Hematopoietic multipotent progenitor cell treated with erythropoietin and hydrocortisone succinate and interleukin-3 and kit ligand, for 6 days (in vitro differentiated cells): ENCODE results near the gene MLLT10.

Source experiments
- DNase-seq: peaks from one replicate; pipeline ENCODE4 v3.0.0-alpha.2; 2015

Gene MLLT10

GRCh38 chr10:21501731-21502347 is 32.2 kb upstream of the MLLT10 start:
- DNase-seq, result no peak

DNA sequence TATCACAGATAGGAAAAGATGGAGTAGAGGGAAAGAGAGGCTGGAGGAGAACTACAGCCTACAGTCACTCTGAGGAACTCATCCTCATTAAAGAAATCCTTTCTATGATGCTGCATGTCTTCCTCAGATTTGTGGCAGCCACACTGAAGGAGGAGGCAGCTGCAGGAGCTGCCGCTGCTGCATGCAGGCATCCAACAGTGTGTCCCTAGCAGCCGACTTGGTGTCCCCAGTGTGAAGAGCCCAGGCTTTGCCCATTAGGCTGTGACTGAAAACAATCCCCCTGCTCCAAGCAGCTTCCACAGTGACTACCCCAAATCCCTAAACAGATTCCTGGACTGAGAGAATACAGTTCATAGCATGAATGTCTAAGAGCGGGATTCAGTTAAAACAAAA is 31.7 kb upstream of the MLLT10 start:
- DNase-seq, result no peak

DNA sequence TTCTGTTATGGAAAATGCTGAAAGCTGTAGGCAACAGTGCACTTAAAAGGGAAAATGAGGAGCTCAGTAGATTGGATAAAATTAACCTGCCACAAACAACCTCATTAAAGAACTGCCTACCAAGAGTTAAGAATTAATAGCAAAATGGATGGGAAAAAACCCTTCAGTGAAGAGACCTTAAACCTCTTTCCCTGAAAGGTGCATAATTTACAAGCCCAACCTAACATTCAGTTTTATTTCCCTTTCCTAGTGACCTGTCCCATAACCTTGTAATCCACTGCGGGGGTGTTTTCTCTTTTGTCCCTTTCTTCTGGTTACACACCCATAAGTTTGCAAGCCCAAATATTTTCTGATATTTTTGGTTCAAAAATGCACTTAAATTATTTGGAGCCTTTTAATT is 30.5 kb upstream of the MLLT10 start:
- no peak for DNase-seq

DNA sequence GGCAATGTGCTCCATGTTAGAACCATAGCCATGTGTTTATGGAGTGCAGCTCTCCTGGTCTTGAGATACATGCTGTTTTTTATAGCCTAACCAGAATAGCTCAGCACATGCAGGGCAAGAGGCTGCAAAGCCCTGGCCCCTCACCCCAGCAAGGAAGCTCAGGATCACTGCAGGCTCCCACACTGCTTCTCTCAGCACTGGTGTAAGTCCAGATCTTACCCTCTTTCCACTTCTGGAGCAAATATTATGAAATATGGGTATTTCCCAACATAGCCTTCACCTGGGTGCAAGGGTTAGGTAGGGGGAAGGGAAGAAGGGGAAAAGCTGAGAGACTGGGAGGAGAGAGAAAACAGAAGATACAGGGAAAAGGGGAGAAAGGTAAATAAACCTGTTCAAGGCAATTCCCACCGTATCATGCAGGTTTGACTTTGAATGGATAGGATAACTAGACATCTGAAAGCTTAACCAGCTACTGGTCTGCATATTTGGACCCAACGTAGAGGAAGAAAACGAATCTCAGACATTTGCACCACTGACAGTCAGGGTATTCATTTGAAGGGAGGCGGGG is 28.2 kb upstream of the MLLT10 start:
- DNase-seq, result no peak

- no peak for DNase-seq
Observed at GRCh38 chr10:21506351-21506750, 27.7 kb upstream of the MLLT10 start.

DNA sequence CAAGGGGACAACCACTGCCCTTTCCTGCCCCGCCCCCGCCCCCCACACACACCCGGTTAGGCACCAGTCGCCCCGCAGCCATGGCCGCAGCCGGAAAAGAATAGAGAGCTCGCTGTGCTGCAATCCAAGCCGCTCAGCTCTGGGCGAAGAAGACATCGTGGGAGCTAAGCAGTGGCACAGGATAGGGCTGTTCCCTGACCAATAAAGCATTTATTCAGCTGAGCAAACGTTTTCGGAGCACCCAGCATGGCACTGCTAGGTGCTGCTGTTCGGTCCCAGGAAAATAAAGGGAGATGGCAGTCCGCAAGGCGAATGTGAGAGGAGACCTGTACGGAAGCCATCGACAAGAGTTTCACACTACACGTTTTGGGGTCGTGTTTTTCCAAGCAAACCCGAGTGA is 26.9 kb upstream of the MLLT10 start:
- no peak for DNase-seq

DNA sequence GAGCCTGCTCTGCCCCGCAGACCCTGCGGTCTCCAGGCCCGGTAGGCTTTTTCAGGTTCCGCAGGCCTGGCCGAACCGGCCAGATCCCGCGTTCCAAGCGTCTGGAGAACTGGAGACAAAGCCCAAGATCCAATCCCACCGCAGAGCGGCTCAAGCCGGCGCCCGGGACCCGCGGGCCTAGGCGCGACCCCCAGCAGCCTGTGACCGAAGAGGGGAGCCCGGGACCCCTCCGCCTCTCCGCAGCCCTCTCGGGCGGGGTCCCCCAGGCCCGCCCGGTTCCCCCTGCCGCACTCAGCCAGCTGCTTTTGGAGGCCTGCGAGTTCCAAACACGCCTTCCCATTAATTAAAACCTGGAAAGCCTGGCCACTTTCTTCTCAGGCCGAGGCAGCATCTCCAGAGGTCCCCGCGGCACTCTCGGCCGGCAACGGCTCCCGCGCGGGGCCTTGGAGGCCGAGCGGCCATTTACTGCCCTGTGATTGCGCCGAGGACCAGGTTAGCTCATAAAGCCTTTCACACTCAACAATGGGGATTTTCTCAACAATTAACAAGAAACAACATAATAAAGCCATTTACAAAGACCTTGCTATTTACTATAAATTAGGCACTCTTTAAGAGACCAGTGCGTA is 25.2 kb upstream of the MLLT10 start:
- no peak for DNase-seq

GRCh38 chr10:21509341-21510240 is 24.4 kb upstream of the MLLT10 start:
- DNase-seq, result no peak

GRCh38 chr10:21510241-21511094 is 23.6 kb upstream of the MLLT10 start:
- DNase-seq, result no peak

DNA sequence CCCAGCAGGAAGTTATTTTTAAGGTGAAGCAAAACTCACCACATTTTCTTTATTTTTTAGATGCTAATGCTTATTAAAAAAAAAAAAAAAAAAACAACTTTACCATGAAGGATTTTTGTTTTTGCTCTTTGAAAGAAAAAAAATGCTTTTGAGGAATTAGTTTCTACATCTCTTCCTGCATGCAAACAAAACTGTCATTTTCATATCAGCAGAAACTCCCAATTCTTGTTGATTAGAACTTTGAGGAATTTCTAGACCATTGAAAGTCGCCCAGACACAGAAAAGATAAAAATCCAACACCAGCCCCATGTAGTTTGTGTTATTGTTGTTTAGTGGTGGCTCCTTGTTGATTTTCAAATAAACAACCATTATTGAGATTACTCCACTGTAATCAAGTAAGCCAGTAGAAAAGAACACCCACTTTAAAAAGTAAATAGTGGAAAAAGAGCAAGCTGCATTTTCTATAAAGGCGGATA is 22.9 kb upstream of the MLLT10 start:
- DNase-seq, result no peak

DNA sequence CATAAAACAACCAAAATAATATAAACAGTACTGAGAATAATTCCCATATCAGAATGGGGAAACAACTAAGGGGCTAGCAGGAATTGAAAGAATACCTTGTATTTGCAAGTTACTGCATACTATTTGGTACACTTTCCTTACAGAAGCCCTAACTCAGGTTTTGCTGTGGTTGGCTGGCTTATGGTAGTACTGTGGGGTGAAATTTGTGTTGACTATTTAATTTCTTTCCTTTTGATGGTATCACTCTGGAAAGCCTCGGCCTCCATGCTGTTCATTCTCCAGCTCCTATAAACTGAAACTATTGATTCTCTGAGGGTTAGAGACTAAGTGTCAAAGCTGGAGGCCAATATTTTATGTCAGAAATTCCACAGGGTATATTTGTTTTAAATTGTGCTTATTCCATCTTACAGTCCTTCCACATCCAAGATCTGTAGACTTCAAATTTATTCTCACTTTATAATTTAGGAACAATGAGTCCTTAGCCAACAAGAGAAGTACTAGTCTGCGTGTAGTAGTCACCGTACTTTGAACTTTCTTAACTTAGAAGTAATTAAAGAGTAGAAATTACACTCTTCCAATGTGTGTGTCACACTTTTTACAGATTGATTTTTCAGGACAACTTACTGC is 22.0 kb upstream of the MLLT10 start:
- DNase-seq, result no peak

DNA sequence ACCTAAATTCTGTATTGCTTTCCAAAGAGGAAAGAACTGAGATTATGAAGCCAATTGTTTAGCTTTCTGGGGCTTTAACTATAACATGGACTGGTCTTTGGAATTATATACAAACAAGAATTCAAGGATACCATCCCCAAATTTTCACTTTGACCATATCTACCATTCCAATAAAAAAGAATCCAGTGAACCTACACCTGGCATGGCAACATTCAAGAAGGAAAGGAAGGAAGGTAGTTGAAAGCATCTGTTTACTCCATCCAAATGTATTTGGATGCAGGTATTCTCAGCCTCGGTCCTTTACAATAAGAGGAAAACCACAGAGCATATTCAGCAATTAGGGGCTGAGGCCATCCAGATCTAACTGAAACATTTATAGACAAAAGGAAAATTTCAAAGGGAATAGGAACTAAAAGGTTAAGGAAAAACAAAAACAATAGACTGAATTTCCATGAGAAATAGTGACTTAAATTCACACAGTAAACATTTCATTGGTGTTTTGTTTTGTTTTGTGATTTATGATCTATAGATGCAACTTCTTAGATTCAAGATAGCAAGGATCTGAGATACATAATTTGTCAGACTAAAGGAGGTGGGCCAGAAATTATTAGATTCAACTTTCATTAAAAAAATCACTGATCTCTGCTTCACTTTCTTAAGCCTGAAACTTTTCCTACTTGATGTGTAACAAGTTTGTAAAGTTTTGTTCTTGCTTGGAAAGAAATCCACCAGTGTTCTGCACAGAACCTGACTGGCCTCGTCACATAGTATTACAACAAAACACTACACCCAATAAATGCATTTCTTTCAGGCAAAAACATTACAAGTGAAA is 21.2 kb upstream of the MLLT10 start:
- DNase-seq, result no peak

GRCh38 chr10:21513405-21513788 is 20.6 kb upstream of the MLLT10 start:
- no peak for DNase-seq

- DNase-seq, result no peak
Observed at GRCh38 chr10:21514129-21514817, 19.8 kb upstream of the MLLT10 start.

DNA sequence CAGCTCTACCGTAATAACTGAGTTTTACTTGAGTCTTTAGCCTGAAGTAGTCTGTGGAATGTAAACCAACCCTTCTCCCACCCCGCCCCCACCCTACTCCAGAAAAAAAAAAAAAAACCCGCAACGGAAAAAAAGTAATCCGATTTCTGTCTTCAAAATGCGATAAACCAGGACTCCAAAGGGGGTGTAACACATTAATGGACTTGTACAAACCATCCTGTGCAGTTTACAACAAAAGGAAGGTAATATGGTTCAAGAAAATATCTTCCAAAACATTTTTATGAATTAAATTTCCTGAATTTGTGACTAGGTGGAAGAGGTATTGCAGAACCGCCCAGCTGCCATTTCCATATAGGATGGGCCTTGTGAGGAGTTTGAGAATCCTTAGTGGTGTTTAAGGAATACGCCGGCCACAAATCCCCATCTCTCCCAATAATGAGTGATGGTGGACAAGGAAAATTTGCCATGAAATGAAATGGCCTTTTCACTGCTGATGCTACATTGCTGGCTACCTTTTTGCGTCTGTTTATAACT is 19.1 kb upstream of the MLLT10 start:
- DNase-seq, result no peak

- no peak for DNase-seq
Observed at GRCh38 chr10:21515361-21516241, 18.4 kb upstream of the MLLT10 start.

DNA sequence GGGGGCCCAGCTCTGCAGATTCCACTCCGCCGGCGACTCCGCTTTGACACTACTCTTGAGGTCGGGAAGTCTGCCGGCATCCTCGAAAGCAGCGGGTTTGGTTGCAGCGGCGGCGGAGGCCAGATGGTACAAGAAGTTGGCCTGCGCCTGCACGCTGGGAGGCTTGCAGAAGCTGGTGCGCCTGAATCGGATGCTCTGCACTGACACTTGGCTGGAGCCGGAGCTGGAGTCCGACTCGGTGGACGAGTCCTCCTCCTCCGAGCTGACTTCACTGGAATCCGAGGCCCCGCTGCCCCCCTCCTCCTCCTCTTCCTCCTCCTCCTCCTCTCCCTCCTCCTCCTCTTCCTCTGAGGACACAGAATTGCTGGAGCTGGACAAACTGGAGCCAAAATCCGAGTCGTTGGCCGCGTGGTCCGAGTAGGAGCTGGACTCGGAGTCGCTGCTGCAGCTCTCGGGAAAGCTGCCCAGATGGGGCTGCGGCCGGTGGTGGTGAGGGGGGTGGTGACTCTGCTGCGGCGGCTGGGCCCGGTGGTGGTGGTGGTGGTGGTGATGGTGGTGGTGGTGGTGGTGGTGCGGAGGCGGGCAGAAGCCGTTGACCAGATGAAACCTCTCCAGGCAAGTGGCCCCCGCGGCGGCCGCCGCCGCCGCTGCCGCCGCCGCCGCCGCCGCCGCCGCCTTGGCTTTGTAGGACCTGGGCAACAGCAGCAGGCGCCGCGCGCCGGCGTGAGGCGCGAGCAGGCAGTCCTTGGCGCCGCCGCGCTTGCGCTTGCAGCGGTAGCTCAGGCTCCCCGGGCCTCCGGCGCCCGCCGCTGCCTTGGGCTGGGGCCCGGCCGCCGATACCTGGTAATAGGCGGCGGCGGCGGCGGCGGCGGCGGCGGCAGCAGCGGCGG is 17.5 kb upstream of the MLLT10 start:
- DNase-seq, result peak; percentile 64
